ENCODE measurements around the gene HCFC1R1.
"Not testable (repeated sequence)": the region's sequence is repeated elsewhere in the genome, so short reads cannot be mapped to it uniquely, and the experiment has no call there.

Gene HCFC1R1

GRCh38 chr16:3054965-3055733 is 31.4 kb upstream of the HCFC1R1 start:
- no peak for TF ChIP-seq CTCF (IDR thresholded peaks at IDR 0.05; ENCODE audit: low read length, missing control alignments)
- DNase-seq (ENCODE audit: low read depth), result no peak
- H3K4me3 ChIP-seq (replicated peaks; ENCODE audit: low read depth, low read length), result no peak overlapping the region

- not testable (repeated sequence) for DNase-seq (ENCODE audit: low read depth); H3K4me3 ChIP-seq (replicated peaks; ENCODE audit: low read depth, low read length)
Observed at GRCh38 chr16:3053330-3053710, 29.6 kb upstream of the HCFC1R1 start.

GRCh38 chr16:3052571-3053329 is 29.0 kb upstream of the HCFC1R1 start:
- DNase-seq (ENCODE audit: low read depth); H3K4me3 ChIP-seq (replicated peaks; ENCODE audit: low read depth, low read length): not testable (repeated sequence)

GRCh38 chr16:3051494-3051893 is 27.8 kb upstream of the HCFC1R1 start:
- no peak for DNase-seq (ENCODE audit: low read depth)
- no peak for TF ChIP-seq CTCF (IDR thresholded peaks at IDR 0.05; ENCODE audit: low read length, missing control alignments)
- H3K4me3 ChIP-seq (replicated peaks; ENCODE audit: low read depth, low read length), result no peak overlapping the region

DNA sequence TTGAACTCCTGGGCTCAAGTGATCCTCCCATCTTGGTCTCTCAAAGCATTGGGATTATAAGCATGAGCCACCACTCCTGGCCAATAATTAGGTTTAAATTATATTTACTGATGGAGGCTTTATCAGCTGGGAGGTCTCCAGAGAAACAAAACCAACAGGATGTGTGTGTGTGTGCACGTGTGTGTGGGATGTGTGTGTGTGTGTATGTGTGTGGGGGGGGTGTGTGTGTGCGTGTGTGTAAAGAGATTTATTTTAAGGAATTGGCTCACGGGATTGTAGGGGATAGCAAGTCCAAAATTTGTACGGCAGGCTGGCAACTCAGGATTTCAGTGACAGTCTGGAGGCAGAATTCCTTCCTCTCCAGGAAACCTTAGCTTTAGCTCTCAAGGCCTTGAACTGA is 27.3 kb upstream of the HCFC1R1 start:
- no peak for DNase-seq (ENCODE audit: low read depth)
- no peak for TF ChIP-seq CTCF (IDR thresholded peaks at IDR 0.05; ENCODE audit: low read length, missing control alignments)
- no peak overlapping the region for H3K4me3 ChIP-seq (replicated peaks; ENCODE audit: low read depth, low read length)

DNA sequence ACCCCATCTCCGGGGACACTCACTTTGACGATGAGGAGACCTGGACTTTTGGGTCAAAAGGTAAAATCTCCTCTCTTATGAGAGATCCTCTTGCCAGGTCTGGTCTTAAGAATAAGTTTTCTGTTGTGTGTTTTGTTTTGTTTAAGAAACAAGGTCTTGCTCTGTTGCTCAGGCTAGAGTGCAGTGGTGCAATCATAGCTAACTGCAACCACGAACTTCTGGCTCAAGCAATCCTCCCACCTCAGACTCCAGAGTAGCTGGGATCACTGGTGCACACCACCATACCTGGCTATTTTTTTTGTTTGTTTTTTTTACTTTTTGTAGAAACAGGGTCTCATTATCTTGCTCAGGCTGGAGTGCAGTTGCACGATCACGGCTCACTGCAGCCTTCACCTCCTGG is 26.7 kb upstream of the HCFC1R1 start:
- no peak overlapping the region for H3K4me3 ChIP-seq (replicated peaks; ENCODE audit: low read depth, low read length)
- no peak for DNase-seq (ENCODE audit: low read depth)
- no peak for TF ChIP-seq CTCF (IDR thresholded peaks at IDR 0.05; ENCODE audit: low read length, missing control alignments)

DNA sequence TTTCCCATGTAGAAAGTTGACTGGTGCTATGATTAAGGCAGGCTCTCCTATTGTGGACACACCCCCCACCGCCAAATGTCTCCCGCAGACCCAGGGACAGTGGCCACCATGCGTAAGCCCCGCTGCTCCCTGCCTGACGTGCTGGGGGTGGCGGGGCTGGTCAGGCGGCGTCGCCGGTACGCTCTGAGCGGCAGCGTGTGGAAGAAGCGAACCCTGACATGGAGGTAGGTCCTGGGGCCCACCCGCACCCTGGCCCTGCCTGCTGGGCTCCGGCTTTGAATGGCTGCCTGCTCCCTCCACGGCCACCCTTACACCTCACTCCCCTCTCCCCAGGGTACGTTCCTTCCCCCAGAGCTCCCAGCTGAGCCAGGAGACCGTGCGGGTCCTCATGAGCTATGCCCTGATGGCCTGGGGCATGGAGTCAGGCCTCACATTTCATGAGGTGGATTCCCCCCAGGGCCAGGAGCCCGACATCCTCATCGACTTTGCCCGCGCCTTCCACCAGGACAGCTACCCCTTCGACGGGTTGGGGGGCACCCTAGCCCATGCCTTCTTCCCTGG is 26.3 kb upstream of the HCFC1R1 start:
- no peak for DNase-seq (ENCODE audit: low read depth)
- TF ChIP-seq CTCF (IDR thresholded peaks at IDR 0.05; ENCODE audit: low read length, missing control alignments), result no peak
- no peak overlapping the region for H3K4me3 ChIP-seq (replicated peaks; ENCODE audit: low read depth, low read length)

GRCh38 chr16:3047387-3047720 is 23.6 kb upstream of the HCFC1R1 start:
- H3K4me3 ChIP-seq (replicated peaks; ENCODE audit: low read depth, low read length), result no peak overlapping the region
- DNase-seq (ENCODE audit: low read depth), result no peak
- no peak for TF ChIP-seq CTCF (IDR thresholded peaks at IDR 0.05; ENCODE audit: low read length, missing control alignments)

All from fibroblast of pulmonary artery (primary cell).